ENCODE measurements around the gene ZFHX3. TPM values are rescaled to one million over a fixed set of nuclear protein-coding genes. Genes with fewer than 3 reads are reported as not detected.

Gene ZFHX3
- polyA plus RNA-seq, 1 donor (not counting 4 experiments of a cell fraction or from before 2014, with no cell fraction given) = 1.2 TPM

GRCh38 chr16:73071131-73071940 is 23.4 kb upstream of the ZFHX3 start:
- Histone ChIP-seq H3K4me1 (ENCODE audit: control insufficient read depth, extremely low read depth, insufficient read depth, low read length) (peaks cover 29% of the 10 kb centered on the region), H3K9me1 (ENCODE audit: control insufficient read depth, extremely low read depth, insufficient read depth, low read length) (no peaks in the 10 kb centered on the region), H4K20me1 (ENCODE audit: control insufficient read depth, extremely low read depth, insufficient read depth, low read length) (no peaks in the 10 kb centered on the region), H3K4me3 (ENCODE audit: control insufficient read depth in 2 of 3, extremely low read depth in 1 of 3, insufficient read depth in 2 of 3, low read depth in 1 of 3, low read length in 3 of 3) (no peak overlapping the region), H3K79me2 (ENCODE audit: control insufficient read depth, insufficient read depth, low read length) (no peaks in the 10 kb centered on the region), H3K4me2 (ENCODE audit: control insufficient read depth, extremely low read depth, insufficient read depth, low read depth, low read length) (no peak overlapping the region), H2AFZ (ENCODE audit: control insufficient read depth, low read length) (no peak overlapping the region), H3K9ac (ENCODE audit: control insufficient read depth, extremely low read depth, insufficient read depth, low read length) (peak overlapping the region; percentile 6), H3K27ac (ENCODE audit: control insufficient read depth, insufficient read depth, low read length) (no peak overlapping the region), H3K9me3 (ENCODE audit: control insufficient read depth, low read depth, low read length) (no peaks in the 10 kb centered on the region), H3K36me3 (ENCODE audit: control insufficient read depth in 2 of 2, extremely low read depth in 1 of 2, insufficient read depth in 2 of 2, low read length in 2 of 2) (no peaks in the 10 kb centered on the region), H3K27me3 (ENCODE audit: control insufficient read depth, extremely low read depth, insufficient read depth, low read length) (no peaks in the 10 kb centered on the region)
- no peak for FAIRE-seq
- dilution Hi-C loops (cut with MboI; ENCODE audit: extremely low pct_ligation_motif_present, low sequenced_read_pairs) = no loop called here
- TF ChIP-seq CTCF (optimal IDR thresholded peaks at IDR 0.05 in 1 of 3, IDR thresholded peaks at IDR 0.05 in 1 of 3, conservative IDR thresholded peaks at IDR 0.05 in 1 of 3; ENCODE audit: extremely low read depth in 1 of 3, insufficient read depth in 2 of 3, low read length in 3 of 3) = no peak
- TF ChIP-seq EZH2 (IDR thresholded peaks at IDR 0.05; ENCODE audit: low read length) = no peak
- no peak for DNase-seq (ENCODE audit: low read depth, low spot score)

DNA sequence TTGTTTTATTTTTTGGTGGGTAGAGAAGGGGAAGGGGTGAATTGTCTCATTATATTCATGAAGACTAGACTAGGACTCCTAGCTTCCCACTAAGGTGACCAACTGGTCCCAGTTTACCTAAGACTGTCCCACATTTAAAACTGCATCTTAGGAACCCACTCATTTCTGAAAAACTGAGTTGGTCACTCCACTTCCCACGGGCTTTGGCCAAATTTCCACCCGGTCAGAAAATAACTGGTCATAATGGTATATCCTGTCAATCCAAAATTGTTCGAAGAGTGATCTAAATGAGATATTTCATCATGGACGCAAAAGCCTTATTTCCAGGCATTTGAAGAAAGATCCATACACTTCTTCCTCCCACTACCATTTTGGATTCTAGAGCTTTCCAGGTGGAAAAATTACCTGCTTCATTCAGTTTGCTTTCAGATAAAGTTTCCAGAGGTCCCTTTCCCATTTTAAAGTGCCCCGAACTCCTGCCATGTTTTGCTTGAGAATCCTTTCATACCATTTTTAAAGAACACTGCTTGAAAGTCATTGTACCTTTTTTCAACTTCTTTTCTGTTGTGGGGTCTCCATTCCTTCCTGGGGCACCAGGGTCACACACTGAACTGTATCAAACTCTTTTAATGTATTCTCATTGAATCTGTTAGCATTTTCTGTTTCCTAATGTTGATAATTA is 21.8 kb upstream of the ZFHX3 start:
- no peak for FAIRE-seq
- dilution Hi-C loops (cut with MboI; ENCODE audit: extremely low pct_ligation_motif_present, low sequenced_read_pairs) = no loop called here
- H3K9me3 ChIP-seq (ENCODE audit: control insufficient read depth, low read depth, low read length) = no peaks in the 10 kb centered on the region

More for the DNA sequence above, 21.8 kb upstream of the ZFHX3 start:
- H3K27ac ChIP-seq (ENCODE audit: control insufficient read depth, insufficient read depth, low read length) = peak overlapping the region; percentile 72
- TF ChIP-seq CTCF (optimal IDR thresholded peaks at IDR 0.05 in 1 of 3, IDR thresholded peaks at IDR 0.05 in 1 of 3, conservative IDR thresholded peaks at IDR 0.05 in 1 of 3; ENCODE audit: extremely low read depth in 1 of 3, insufficient read depth in 2 of 3, low read length in 3 of 3) = no peak
- peaks cover 12% of the 10 kb centered on the region for H3K27me3 ChIP-seq (ENCODE audit: control insufficient read depth, extremely low read depth, insufficient read depth, low read length)
- H3K4me2 ChIP-seq (ENCODE audit: control insufficient read depth, extremely low read depth, insufficient read depth, low read depth, low read length) = peak overlapping the region; percentile 94
- peak overlapping the region; percentile 58 for H3K9ac ChIP-seq (ENCODE audit: control insufficient read depth, extremely low read depth, insufficient read depth, low read length)
- H4K20me1 ChIP-seq (ENCODE audit: control insufficient read depth, extremely low read depth, insufficient read depth, low read length) = no peaks in the 10 kb centered on the region
- no peaks in the 10 kb centered on the region for H3K79me2 ChIP-seq (ENCODE audit: control insufficient read depth, insufficient read depth, low read length)
- no peaks in the 10 kb centered on the region for H3K36me3 ChIP-seq (ENCODE audit: control insufficient read depth in 2 of 2, extremely low read depth in 1 of 2, insufficient read depth in 2 of 2, low read length in 2 of 2)
- H3K4me3 ChIP-seq (ENCODE audit: control insufficient read depth in 2 of 3, extremely low read depth in 1 of 3, insufficient read depth in 2 of 3, low read depth in 1 of 3, low read length in 3 of 3) = peak overlapping the region in 1 of 3 experiments; percentile 39
- H3K9me1 ChIP-seq (ENCODE audit: control insufficient read depth, extremely low read depth, insufficient read depth, low read length) = no peaks in the 10 kb centered on the region
- DNase-seq (ENCODE audit: low read depth, low spot score) = no peak
- no peak overlapping the region for H2AFZ ChIP-seq (ENCODE audit: control insufficient read depth, low read length)
- H3K4me1 ChIP-seq (ENCODE audit: control insufficient read depth, extremely low read depth, insufficient read depth, low read length) = peaks cover 40% of the 10 kb centered on the region
